HepG2 (cell line): Measurements from ENCODE around the gene CHTF18.

ENCODE experiments used
- ADNP ChIP-seq: sonication (generic); formaldehyde crosslinking; IDR thresholded peaks from 2 replicates; pipeline ENCODE4 v1.4.0; 2020; ENCODE audit warnings: missing genetic modification reagents
- AFF4 ChIP-seq: sonication (generic); formaldehyde crosslinking; IDR thresholded peaks from 2 replicates; pipeline ENCODE4 v1.4.0; 2020; ENCODE audit warnings: missing genetic modification reagents
- ELF4 ChIP-seq: sonication (generic); formaldehyde crosslinking; IDR thresholded peaks from 2 replicates; pipeline ENCODE4 v1.5.0; 2020; ENCODE audit warnings: missing genetic modification reagents, mild to moderate bottlenecking, moderate library complexity, borderline replicate concordance
- HMG20A ChIP-seq: IDR thresholded peaks from 2 replicates; pipeline ENCODE4 v1.6.1; 2016; ENCODE audit warnings: borderline replicate concordance
- HNF4A ChIP-seq: sonication (generic); formaldehyde crosslinking; IDR thresholded peaks from 2 replicates; pipeline ENCODE4 v1.4.0; 2020; ENCODE audit warnings: missing genetic modification reagents
- TARDBP ChIP-seq: sonication (generic); formaldehyde crosslinking; IDR thresholded peaks from 2 replicates; pipeline ENCODE4 v1.8.0; 2022; ENCODE audit warnings: mild to moderate bottlenecking, missing genetic modification reagents
- ZFP41 ChIP-seq: sonication (generic); formaldehyde crosslinking; IDR thresholded peaks from 2 replicates; pipeline ENCODE4 v1.4.0; 2020; ENCODE audit warnings: mild to moderate bottlenecking, missing genetic modification reagents, borderline replicate concordance
- ZKSCAN8 ChIP-seq: IDR thresholded peaks from 2 replicates; pipeline ENCODE4 v1.6.1; 2016; ENCODE audit warnings: borderline replicate concordance, missing genetic modification reagents, missing compliant biosample characterization

- TF ChIP-seq AFF4 (CRISPR knock-in tag) = no peak
- TF ChIP-seq ZFP41 (CRISPR knock-in tag) = no peak
- TF ChIP-seq TARDBP (CRISPR knock-in tag) = no peak
- no peak for TF ChIP-seq ADNP (CRISPR knock-in tag)
- no peak for TF ChIP-seq ZKSCAN8 (CRISPR knock-in tag)
- TF ChIP-seq HNF4A (CRISPR knock-in tag) = no peak
- TF ChIP-seq HMG20A (CRISPR knock-in tag) = no peak
- TF ChIP-seq ELF4 (CRISPR knock-in tag) = no peak
Observed at GRCh38 chr16:787321-787966, 976 bp upstream of the CHTF18 start.
